Fibroblast of pulmonary artery (primary cell): ENCODE results near the gene IL6ST.

Experiments
- DNase-seq: peaks from one replicate; pipeline ENCODE4 v3.0.0-alpha.2; 2010; ENCODE audit warnings: low read depth
- H3K4me3 ChIP-seq: replicated peaks from 2 replicates; pipeline ENCODE4 v1.5.1; 2011; ENCODE audit warnings: low read depth, mild to moderate bottlenecking, control low read depth, low read length, moderate library complexity
- TF ChIP-seq, protein P1 (sequence below): IDR thresholded peaks from 2 replicates; pipeline ENCODE4 v1.5.1; 2011; ENCODE audit warnings: mild to moderate bottlenecking, control low read depth, low read length, inconsistent platforms; ENCODE audit errors: missing control alignments

IL6ST gene

DNA sequence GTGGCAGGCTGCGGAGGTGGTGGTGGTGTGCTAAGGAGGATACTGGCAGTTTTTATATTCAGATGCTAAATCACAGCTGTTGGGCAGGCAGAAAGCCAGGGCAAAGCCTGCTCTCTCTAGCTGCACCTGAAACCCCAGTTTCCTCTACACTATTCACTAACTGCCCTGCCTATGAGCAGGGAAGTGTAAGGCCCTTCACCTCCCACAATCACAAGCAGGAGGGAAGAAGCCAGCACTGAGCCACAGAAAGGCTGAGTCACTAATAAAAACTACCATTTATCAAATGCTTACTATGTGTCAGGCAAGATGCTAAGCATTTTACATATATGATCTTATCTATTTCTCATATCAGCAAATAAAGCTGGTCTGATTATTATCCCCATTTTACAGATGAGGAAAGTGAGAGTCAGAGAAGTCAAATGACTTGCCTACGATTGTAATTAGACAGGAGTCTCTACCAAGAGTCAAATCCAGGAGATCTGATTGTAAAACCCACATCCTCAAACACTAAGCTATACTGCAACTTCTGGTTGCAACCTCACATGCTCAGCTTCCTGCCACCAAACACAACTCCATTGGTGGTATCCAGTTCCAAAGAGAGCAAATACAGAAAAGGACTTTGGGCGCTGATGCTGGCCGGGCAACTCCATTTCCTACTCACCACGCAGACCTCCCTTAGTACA is 17.7 kb upstream of the IL6ST start:
- H3K4me3 ChIP-seq = peak overlapping the region; percentile 10
- TF ChIP-seq, protein P1, sequence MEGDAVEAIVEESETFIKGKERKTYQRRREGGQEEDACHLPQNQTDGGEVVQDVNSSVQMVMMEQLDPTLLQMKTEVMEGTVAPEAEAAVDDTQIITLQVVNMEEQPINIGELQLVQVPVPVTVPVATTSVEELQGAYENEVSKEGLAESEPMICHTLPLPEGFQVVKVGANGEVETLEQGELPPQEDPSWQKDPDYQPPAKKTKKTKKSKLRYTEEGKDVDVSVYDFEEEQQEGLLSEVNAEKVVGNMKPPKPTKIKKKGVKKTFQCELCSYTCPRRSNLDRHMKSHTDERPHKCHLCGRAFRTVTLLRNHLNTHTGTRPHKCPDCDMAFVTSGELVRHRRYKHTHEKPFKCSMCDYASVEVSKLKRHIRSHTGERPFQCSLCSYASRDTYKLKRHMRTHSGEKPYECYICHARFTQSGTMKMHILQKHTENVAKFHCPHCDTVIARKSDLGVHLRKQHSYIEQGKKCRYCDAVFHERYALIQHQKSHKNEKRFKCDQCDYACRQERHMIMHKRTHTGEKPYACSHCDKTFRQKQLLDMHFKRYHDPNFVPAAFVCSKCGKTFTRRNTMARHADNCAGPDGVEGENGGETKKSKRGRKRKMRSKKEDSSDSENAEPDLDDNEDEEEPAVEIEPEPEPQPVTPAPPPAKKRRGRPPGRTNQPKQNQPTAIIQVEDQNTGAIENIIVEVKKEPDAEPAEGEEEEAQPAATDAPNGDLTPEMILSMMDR = no peak
- DNase-seq = peak; percentile 74

DNA sequence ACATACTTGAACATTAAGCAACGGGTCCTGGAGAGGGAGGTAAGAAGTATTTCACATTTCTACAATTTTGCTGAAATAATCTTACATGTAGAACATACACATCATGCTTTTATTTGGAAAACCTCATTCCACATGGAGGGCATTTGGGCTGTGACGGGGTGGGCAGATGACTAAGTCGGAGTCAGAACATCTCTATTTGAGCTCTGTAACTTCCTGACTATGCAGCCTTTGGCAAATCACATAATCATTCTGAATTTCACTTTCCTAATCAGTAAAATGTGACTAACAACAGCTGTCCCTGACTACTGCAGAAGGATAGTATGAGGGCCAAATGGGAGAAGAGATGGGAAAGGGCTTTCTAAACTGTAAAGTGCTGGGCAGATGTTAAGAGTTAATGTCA is 17.1 kb upstream of the IL6ST start:
- peak; percentile 92 for DNase-seq
- TF ChIP-seq, protein P1 = no peak
- H3K4me3 ChIP-seq = peak overlapping the region; percentile 10

DNA sequence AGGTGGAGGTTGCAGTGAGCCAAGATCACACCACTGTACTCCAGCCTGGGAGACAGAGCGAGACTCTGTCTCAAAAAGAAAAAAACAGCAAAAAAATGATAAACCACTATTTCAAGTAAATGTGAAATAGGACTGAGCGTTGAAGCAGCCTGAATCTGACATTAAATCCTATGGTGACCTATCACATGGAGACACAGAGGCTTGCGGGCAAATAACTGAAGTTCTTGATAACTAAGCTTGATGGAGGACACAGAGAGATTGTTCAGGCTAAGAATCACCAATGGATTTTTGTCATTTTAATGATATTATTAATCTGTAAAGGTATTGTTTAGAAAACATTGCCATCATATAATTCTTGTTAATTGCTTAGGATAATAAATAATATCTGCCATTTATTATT is 15.7 kb upstream of the IL6ST start:
- TF ChIP-seq, protein P1 = no peak

DNA sequence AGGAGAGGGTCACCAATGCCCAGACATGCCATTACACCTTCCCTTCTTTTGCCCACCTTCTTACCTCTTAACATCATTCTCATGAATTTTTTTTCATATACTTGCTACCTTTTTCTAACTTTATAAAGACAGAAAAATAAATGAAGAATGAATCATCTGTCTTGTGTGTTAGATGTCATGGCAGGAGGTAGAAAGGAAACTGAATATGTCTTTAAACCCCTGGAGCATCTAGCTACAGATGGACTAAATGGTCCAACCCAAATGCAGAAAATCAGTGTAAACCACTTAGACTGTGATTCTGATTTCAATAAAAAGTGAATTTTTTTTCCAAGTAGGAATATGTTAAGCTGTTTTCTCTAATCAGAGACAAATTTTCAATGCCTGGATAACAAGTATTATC is 11.8 kb upstream of the IL6ST start:
- TF ChIP-seq, protein P1 = no peak
- no peak overlapping the region for H3K4me3 ChIP-seq
- DNase-seq = no peak

More for the DNA sequence above, 15.7 kb upstream of the IL6ST start:
- DNase-seq = no peak
- no peak overlapping the region for H3K4me3 ChIP-seq

DNA sequence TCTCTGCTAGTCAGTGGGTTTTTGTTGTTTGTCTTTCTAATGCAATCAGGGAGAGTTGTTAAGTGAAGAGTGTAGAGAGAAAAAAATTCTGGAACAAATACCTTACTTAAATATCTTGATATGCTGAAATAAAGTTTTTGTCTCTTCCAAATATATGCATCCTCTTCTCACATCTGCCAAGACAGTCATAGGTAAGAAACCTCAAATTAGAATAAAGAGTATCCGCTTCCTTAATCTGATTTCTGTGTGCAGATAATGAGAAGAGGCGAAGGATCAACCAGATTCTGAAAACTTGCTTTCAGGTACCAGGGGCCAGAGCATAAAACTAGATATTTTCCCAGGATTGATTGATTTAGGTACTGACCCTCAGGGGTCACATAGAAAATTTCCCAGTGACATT is 11.3 kb upstream of the IL6ST start:
- no peak overlapping the region for H3K4me3 ChIP-seq
- TF ChIP-seq, protein P1 = no peak
- DNase-seq = no peak

DNA sequence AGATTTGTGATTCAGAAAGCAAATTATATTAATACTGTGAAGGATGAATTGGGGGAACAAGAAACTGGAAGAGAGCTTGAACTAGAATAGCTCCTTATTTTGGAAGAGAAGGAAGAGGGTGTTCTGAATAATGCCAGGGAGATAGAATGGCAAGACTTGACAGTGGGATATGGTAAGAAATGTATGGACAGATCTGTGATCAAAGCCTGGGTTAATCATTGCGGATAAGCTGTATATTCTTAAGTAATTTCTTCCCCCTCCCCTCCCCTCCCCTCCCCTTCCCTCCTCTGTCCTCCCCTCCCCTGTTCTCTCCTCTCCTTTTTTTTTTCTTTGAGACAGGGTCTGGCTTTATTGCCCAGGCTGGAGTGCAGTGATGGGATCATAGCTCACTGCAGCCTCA is 10.1 kb upstream of the IL6ST start:
- no peak overlapping the region for H3K4me3 ChIP-seq
- DNase-seq = no peak
- TF ChIP-seq, protein P1 = no peak

DNA sequence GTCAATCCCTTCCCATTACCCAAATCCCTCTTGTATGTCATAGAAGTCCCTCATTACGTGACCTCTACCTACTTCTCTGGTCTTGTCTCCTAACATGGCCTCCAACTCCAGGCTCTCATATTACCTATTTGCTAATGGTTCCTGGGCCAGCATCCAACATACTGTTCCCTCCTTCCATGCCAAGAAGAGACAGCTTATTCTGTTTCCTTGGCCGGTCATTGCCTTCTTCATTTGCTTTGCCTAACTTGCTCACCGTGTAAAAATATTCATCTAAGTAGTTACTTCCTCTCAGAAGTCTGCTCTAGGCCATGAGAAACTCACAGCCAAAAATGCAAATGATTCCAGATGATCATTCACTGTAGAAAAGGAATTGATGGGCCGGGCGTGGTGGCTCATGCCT is 8.9 kb upstream of the IL6ST start:
- TF ChIP-seq, protein P1 = no peak
- peak; percentile 37 for DNase-seq
- no peak overlapping the region for H3K4me3 ChIP-seq
